Activated CD4-positive, alpha-beta T cell treated with anti-CD3 and anti-CD28 coated beads for 48 hours (primary cell): Measurements from ENCODE around the gene LPIN3.

Source experiments
- DNase-seq: peaks from one replicate; pipeline ENCODE4 v3.0.0-alpha.2; 2020

Gene LPIN3

DNA sequence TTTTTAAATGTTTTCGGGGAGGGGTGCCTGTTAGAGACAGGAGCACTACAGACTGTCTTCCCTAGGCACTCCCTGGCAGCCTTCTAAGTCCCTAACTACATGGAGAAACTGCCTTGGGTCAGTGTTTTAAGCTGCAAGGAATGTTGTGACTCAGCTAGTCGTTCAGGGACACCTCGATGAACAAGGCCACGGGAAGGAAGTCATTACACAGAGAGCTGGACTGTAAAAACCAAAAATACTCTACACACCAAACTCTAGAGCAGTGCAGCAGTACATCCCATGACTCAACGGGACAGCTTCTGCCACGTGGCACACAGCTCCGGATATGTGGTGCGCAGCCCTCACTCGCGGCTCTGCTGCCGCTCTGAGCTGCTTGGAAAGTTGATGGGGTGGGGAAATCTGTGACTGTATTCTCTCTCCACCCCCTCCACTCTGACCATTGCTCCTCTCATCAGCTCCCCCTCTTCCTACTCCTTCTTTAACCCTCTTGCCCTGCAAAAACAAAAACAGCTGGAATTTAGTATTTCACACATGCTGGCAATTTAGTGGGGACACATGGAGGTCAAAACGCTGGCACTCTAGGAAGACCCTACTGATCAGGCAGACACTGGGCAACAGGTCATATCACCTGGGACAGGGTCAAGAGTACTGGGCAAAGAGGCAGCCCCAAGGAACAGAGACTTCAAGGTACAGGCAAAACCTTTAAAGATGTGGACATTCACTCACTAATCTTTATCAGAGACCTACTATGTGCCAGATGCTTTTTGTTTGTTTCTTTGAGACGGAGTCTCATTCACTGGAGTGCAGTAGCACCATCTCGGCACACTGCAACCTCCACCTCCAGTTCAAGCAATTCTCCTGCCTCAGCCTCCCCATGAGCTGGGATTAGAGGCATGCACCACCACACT lies 10.9 kb upstream of the LPIN3 start:
- DNase-seq, result peak; percentile 77

DNA sequence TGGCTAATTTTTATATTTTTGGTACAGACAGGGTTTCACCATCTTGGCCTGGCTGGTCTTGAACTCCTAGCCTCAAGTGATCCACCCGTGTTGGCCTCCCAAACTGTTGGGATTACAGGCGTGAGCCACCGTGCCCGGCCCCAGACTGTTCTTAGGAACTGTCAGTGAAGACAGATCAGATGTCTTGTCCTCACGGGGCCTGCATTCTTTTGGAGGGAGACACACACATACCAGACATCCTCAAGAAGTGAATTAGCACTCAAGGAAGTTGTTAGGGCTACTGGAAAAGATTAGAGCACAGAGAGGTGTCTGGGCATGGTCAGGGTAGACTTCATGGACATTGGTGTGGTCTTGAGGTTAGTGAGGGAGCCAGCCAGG lies 10.3 kb upstream of the LPIN3 start:
- DNase-seq, result no peak

DNA sequence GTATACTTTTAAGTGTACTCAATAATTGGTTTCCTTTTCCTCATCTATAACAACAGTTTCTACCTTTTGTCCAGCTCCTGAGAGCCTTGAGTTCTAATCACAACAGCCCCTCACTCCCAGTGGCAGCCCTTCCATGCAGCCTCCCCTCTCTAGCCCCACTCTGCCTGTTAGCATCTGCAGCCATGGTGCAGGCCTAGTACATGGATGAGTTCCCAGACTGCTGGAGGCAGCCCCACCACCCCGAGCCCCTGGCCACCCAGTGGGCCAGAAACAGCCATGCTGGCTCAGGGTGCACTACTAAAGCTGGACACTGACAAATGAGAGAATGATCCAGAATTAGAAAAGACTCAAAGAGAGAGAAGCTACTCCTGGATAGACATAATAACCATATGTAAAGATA lies 9.7 kb upstream of the LPIN3 start:
- no peak for DNase-seq

DNA sequence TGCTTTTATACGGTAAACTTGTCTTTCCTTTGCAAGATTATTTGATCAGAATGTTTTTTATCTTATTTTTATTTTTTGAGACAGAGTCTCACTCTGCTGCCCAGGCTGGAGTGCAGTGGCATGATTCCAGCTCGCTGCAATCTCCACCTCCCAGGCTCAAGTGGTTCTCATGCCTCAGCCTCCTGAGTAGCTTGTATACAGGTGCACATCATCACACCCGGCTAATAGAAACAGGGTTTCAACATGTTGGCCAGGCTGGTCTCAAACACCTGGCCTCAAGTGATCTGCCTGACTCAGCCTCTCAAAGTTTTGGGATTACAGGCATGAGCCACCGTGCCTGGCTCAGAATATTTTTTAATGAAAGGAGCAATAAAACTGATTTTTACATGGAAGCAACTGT lies 8.9 kb upstream of the LPIN3 start:
- DNase-seq, result no peak

DNA sequence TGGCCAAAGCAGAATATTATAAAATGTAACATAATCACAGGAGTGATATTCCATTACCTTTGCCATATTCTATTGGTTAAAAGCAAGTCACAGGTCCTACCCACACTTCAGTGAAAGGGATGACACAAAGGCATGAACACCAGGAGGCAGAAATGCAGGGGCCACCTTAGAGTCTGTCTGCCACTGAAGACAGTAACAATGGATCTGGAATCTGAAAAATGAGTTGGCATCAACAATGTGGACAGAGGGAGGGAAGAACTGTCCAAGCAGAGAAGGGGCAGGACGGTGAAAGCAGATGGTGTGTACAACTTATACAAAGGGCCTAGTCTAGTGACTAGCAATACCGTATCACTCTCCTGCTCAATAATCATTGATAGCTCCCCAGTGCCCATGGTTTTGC lies 6.6 kb upstream of the LPIN3 start:
- DNase-seq, result no peak

DNA sequence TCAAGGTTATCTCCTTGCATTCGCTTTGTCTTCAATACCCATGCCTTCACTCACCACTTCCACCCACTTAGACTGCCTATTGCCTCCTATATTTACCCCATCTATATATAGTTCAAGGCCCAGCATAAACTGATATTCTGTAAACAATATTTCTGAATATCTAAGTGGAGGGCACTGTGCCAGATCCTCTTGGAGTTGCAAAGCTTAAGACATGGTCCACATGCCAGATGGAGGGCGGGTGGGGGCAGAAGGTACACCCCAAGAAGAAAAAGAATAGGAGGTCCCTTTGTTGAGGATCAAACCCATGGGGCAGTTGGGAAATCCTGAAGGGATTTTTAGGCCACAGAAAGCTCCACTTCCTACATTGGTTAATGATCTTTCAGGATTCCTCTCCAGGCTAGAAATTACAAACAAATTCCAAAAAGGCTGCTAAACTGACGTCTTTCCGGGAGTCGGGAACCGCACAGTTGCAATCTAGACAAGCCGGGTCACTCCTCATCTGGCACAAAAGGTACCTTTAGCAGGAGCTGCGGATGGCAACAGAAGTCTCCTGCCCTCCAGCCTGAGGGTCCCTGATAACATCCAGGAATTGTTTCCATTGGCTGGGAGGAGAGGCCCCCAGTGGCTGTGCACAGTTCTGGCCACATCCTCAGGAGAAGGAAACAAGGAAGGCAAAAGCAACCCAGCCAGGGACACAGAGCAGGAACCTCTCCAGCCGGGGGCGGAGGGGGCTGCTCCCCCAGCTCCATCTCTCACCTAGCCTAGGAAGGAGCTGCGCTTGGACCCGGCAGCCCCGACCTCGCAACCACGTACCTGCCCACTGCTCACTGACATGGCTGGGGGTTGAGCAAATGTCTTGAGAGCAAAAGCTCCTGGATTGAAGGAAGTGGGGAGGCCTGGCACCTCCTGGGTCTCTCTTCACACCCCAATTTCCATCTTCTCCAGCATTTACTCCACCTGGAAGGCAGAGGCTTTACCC lies 5.9 kb upstream of the LPIN3 start:
- no peak for DNase-seq

DNA sequence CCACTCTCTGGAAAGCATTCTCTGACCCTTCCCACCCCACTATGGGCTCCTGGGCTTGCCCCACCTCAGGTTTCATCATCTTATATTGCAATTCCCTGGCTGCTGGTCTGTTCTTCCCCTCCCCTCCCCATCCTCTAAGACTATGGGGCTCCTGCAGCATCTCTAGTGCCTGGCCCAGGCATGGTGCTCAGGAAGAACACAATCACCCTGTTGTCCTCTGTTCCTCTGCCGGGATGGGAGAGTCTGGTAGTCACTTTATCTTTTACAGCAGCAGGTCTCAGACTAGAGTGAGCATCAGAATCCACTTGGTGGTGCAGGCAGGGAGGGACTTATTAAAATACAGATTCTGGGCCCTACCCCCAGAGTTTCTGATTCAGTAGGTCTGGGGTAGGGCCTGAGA lies 5.0 kb upstream of the LPIN3 start:
- no peak for DNase-seq

DNA sequence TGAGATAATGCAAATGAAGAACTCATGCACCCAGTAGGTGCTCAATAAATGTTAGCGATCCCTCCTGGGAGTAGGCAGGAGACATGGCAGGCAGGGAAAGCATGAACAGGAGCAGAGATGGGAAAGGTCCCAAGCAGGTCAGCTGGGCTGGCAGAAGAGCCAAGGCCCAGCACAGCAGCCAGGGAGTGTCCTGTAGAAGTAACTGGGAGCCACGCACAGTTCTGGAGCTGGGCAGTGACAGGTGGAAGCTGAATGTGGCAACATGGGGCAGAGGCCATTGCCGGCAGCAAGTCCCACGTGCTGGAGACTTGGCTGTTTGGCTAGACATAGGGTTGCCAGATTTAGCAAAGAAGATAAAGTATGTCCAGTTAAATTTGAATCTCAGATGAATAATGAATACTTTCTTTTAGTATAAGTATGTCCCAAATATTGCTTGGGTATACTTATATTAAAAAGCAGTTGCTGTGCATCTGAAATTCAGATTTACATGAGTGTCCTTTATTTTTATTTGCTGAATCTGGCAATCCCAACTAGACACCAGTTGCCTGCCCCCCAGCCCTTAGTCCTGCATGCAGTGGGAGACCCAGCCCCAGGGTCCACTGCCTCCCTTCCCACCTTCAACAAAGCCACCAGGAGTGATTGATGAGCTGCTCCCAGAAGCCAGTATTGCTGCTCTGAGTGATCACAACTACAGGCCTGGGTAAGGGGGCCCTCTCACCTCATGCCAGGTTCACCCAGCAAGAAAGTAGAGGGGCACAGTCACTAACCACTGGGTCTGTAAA lies 3.7 kb upstream of the LPIN3 start:
- no peak for DNase-seq

DNA sequence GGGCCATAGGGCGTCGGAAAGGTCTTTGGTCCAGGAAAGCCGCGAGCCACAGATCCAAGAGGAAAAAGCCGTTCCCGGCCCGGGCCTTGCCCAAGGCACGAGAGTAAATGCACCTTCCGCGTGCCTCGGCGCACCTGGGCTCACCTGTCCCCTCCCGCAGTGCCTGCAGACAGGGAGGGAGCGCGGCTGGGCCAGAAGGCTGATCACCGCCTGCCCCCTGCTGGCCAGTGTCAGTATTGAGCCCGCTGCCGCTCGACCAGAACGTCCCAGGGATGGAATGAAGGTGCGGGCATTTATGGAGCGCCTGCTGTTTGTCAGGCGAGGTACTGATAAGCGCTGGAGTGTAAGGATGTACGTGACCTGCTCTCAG lies 679 bp upstream of the LPIN3 start:
- peak; percentile 91 for DNase-seq

DNA sequence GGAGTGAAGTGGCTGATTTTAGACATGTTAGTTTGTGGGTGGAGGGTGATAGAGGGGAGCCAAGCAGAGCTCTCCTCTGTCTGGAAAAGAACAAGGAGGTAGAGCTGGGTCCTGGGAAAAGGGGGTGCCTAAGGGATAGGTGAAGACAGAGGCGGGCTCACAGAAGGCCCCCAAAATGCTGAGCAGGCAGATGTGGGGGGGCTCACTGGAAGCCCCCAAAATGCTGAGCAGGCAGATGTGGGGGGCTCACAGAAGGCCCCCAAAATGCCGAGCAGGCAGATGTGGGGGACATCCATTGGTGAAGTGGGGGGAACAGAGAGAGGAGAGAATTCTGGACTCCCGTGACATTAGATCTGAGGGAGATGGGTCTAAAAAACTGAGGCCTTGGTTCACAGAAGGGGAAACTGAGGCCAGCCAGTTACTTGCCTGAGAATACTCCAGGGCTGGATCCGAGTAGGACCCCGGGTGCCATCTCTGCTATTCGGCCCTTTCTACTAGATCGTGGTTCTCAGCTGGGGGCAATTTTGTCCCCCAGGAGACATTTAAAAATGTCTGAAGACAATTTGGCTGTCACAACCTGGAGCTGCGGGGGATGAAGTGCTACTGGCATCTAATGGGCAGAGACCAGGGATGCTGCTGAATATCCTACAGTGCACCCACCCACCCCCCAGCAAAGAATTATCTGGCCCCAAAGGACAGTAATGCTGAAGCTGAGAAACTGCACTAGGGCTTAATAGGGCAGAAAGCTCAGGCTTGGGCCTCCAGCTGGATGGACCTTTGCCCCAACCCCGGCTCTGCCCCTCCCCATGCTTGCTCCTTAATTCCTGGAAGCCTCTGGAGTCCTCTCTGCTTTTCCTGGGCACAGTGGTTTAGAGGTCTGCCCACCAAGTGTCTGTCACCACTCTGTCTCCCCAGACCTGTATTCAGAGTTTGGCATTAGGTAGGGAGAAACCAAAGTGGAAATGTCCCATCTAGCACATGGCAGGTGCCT lies 2.1 kb downstream of the LPIN3 start:
- DNase-seq, result no peak

DNA sequence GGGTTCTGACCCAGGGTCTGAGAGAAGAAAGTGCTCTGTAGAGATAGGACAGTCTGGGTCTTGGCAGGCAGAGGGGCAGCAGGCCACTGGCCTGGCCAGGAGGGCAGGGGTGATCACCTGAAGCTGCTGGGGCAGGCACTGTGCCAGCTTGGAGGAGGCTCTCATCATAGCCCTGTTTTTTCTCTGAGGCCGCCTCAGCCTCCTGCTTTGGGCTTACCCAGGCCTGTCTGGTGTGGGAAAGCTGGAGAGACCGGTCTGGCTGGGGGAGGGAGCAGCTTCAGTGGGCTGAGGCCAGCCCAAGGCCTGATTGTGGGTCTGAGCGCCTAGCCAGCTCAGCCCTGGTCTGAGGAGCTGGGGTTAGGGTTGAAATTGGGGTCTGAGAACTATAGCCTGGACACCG lies 3.9 kb downstream of the LPIN3 start:
- DNase-seq, result no peak

DNA sequence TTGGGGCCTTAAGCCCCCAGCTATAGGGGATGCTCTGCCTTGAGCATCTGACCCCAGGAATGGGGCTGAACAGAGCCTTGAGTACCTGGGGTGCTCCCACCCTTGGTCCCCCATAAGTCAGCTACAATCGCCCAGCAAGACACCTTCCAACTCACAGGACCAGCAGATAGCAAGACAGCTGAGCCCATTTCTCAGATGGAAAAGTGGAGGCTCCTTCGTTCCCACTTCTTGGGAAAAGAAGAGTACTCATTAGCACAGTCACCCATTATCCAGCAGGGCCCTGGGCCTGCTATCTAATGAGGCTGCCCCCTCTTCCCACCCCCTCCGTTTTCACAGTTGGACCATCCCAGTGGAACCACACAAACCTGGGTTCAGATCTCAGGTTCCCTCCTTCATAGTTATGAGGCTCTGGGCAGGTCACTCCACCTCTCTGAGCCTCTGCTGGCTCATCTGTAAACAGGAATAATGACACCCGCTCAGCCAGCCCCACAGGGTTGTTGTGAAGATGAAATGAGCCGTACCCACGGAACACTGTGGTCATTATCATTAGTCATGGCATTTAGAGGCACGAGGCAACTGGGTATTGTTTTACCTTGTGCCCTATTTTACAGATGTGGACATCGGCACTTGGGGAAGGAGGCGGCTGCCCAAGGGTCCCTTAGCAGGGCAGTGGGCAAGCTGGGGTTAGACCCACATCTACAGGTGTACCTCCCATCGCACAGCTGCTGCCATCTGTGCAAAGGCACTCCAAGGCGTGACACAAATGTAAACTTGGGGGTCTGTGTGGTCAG lies 4.5 kb downstream of the LPIN3 start:
- DNase-seq, result no peak

DNA sequence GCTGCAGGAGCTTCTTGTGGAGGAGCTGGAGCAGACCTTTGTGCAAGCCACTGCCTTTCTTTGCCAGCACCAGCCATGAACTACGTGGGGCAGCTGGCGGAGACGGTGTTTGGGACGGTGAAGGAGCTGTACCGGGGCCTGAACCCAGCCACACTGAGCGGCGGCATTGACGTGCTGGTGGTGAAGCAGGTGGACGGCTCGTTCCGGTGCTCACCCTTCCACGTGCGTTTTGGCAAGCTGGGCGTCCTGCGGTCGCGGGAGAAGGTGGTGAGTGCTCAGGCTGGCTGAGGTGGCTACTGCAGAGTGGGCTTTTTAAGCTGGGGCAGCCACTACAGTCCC lies 5.1 kb downstream of the LPIN3 start:
- no peak for DNase-seq

DNA sequence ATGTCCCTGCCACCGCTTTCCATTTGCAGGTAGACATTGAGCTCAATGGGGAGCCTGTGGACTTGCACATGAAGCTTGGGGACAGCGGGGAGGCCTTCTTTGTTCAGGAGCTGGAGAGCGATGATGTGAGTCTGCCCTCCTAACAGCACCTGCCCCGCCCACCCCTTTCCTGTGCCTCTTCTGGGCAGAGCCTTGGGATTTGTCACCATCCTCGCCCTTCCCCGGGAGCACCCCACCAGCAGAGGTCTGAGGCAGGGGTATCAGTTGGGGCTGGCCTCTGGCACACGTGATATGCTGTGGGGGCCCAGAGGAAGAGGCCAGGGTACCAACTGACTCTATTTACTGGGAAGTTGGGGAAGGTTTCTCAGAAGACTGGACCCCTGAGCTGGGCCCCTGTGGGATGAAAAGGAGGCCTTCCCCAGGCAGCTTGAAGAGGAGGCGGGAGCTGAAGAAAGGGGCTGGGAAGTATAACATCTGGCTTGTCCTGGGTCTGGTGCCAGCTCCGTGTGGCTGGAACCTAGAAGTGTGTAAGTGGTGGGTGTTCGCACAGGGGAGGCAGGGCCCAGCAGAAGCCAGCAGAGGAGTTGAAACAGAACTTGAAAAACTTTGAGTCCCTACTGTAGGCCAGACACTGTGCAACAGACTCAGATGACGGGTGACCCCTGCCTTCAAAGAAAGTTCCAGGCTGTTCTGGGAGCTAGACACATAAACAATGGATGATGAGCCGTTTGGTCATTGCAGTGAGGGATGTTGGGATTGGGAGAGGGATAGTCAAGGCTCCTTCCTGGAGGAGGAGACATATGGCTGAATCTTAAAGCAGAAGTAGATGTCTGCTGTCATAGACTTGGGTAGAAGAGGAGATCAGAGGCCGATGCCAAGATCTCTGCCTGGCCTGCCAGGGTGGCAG lies 7.2 kb downstream of the LPIN3 start:
- DNase-seq, result no peak

DNA sequence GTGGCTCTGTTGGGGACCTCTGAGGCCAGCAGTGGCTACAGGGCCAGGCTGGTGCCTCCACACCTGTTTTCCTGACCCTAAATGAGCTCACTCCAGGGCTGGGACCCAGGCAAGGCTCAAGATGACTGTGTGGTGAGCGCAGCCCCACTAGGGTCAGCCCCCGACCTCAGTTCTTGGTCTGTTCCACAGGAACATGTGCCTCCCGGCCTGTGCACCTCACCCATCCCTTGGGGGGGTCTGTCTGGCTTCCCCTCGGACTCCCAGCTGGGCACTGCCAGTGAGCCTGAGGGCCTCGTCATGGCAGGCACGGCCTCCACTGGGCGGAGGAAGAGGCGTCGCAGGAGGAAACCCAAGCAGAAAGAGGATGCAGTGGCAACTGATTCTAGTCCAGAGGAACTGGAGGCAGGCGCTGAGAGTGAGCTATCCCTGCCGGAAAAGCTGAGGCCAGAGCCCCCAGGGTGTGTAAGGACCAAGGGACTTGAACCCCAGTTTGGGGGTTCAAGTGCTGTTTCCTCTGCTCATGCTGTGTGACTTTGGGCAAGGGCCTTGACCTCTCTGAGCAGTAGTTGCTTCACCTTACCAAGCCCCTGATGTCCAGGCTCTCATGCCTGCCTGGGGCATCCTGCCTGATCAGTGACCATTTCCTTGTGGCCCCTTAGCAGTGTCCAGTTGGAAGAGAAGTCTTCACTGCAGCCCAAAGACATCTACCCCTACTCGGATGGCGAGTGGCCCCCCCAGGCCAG lies 8.0 kb downstream of the LPIN3 start:
- DNase-seq, result no peak

DNA sequence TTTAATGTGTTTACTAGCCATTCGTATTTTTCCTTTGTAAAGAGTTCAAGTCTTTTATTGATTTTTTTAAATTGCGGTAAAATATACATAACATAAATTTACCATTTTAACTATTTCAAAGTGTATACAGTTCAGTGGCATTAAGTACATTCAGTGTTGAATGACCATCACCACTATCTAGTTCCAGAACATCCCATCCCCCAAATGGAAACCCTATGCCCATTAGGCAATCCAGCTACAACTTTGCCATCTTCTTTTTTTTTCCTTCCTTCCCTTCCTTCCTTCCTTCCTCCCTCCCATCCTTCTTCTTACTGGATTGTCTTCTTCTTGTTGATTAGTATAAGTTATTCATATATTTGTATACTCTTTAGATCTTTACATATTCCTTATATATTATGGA lies 8.6 kb downstream of the LPIN3 start:
- no peak for DNase-seq

DNA sequence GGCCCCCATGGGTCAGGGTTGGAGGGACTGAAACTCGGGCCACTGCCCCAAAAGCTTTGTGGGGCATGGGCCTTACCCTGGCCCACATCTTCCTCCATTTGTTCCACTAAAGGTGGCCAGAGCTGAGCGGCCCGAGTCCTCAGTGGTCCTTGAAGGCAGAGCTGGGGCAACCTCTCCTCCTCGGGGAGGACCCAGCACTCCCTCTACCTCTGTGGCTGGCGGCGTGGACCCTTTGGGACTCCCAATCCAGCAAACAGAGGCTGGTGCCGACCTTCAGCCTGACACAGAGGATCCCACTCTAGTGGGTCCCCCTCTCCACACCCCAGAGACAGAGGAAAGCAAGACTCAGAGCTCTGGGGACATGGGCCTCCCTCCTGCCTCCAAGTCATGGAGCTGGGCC lies 9.3 kb downstream of the LPIN3 start:
- no peak for DNase-seq

DNA sequence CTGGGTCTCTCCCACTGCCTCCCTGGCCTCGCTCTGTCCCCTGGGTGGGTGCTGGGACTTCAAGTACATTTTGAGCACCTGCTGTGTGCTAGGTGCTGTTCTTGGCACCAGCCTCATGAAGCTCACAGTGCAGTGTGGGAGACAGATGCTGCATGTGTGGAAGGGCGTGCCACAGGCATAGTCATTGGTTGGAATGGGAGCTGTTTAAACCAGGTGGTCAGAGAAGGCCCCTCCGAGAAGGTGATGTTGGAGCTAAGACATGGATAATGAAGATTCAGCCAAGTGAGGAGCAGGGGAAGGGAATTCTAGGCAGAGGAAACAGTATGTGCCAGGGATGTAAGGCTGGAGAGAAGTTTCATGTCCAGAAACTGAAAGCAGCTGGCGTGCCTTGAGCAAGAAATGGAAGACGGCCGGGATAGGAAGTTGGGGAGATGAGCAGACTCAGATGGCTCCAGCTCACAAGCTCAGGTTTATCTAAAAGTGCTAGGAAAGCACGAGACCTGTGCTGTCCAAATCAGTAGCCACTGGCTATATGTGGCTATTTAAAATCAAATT lies 9.9 kb downstream of the LPIN3 start:
- no peak for DNase-seq

DNA sequence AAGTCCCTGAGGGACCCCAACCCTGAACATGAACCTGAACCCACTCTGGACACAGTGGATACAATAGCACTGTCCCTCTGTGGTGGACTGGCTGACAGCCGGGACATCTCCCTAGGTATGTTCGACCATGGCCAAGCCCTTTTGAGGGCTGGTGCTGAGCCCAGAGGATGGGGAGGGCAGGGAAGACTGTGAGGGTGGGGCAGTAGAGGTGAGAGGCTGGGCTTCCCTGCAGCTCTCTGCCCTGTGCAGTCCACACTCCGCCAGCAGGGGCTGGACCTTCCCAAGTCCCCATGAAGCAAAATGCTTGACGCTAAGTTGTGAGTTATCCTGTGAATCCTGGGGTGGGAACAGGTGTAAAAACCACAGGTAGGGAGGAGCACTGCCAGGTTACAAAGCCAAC lies 11.5 kb downstream of the LPIN3 start:
- no peak for DNase-seq
